Thyroid gland (tissue), 4 donors: ENCODE results near the gene FXYD3. TPM values are rescaled to one million over a fixed set of nuclear protein-coding genes. Genes with fewer than 3 reads are reported as not detected.

ENCODE experiments used
- DNase-seq, 2 donors: peaks; one replicate each; pipeline ENCODE4 v3.0.0-alpha.2; 2019
- H3K27ac ChIP-seq, 3 donors: fragments of 200-600 bp; sonication (generic); 1 replicate in 2 of 3; 2 replicates in 1 of 3; pipeline ENCODE4 v1.5.1; 2016 to 2019; ENCODE audit warnings: mild to moderate bottlenecking in 1 of 3, moderate library complexity in 1 of 3
- H3K27me3 ChIP-seq: fragments of 200-600 bp; sonication (generic); one replicate; pipeline ENCODE4 v1.5.1; 2019
- H3K36me3 ChIP-seq, 2 donors: fragments of 200-600 bp; sonication (generic); one replicate each; pipeline ENCODE4 v1.5.1; 2016 to 2019
- H3K4me1 ChIP-seq, 2 donors: fragments of 200-600 bp; sonication (generic); one replicate each; pipeline ENCODE4 v1.5.1; 2017 to 2019
- H3K4me3 ChIP-seq, 3 donors: fragments of 200-600 bp; sonication (generic); replicated peaks in 1 of 3; 1 replicate in 2 of 3; 2 replicates in 1 of 3; pipeline ENCODE4 v1.5.1; 2016; ENCODE audit warnings: mild to moderate bottlenecking in 1 of 3
- H3K9me3 ChIP-seq: fragments of 200-600 bp; sonication (generic); one replicate; pipeline ENCODE4 v1.5.1; 2017
- POLR2A ChIP-seq, 2 donors: fragments of 450-650 bp; IDR thresholded peaks; one replicate each; pipeline ENCODE4 v1.6.1; 2017; ENCODE audit warnings: antibody characterized with exemption in 2 of 2, mild to moderate bottlenecking in 2 of 2, moderate library complexity in 1 of 2
- WGBS, 2 donors: methylation state at CpG; one replicate each; pipeline ENCODE4 v1.1.5; 2017; 5-methylcytosine and 5-hydroxymethylcytosine counted together
- intact Hi-C: fragments of 100-400 bp; cut with DNase I; formaldehyde crosslinking; loops from one replicate; pipeline ENCODE4 v1.15.1; 2023
- total RNA-seq, 4 donors: library from RNA; depleted of rRNA; stranded (reverse); fragments of >200 nt; gene quantifications; one replicate each; pipeline ENCODE4 v1.2.3, GENCODE V29; 2016
- TF ChIP-seq, protein P1 (sequence below), 6 experiments: fragments of 200-600 bp in 3 of 6; fragments of 450-650 bp in 3 of 6; sonication (generic) in 3 of 6; IDR thresholded peaks; one replicate each; pipeline ENCODE4 v1.5.1; 2016 to 2019; ENCODE audit warnings: antibody characterized with exemption in 6 of 6, mild to moderate bottlenecking in 2 of 6, inconsistent platforms in 1 of 6, moderate library complexity in 1 of 6

Gene FXYD3
- total RNA-seq, 4 donors from 2014 or later: 1.1 TPM; not detected in 3

GRCh38 chr19:35080613-35081170 is 34.9 kb upstream of the FXYD3 start:
- TF ChIP-seq, protein P1, sequence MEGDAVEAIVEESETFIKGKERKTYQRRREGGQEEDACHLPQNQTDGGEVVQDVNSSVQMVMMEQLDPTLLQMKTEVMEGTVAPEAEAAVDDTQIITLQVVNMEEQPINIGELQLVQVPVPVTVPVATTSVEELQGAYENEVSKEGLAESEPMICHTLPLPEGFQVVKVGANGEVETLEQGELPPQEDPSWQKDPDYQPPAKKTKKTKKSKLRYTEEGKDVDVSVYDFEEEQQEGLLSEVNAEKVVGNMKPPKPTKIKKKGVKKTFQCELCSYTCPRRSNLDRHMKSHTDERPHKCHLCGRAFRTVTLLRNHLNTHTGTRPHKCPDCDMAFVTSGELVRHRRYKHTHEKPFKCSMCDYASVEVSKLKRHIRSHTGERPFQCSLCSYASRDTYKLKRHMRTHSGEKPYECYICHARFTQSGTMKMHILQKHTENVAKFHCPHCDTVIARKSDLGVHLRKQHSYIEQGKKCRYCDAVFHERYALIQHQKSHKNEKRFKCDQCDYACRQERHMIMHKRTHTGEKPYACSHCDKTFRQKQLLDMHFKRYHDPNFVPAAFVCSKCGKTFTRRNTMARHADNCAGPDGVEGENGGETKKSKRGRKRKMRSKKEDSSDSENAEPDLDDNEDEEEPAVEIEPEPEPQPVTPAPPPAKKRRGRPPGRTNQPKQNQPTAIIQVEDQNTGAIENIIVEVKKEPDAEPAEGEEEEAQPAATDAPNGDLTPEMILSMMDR (IDR thresholded peaks at IDR 0.05): no peak
- no peak for TF ChIP-seq POLR2A (IDR thresholded peaks at IDR 0.05)
- no peak for DNase-seq
- no peak overlapping the region for H3K27ac ChIP-seq
- no peaks in the 10 kb centered on the region for H3K27me3 ChIP-seq
- intact Hi-C loops: no loop called here
- no peaks in the 10 kb centered on the region for H3K36me3 ChIP-seq
- H3K4me1 ChIP-seq: no peaks in the 10 kb centered on the region
- H3K9me3 ChIP-seq: no peaks in the 10 kb centered on the region
- WGBS, 2 donors: 75 to 87% methylated on average over 6 to 15 of the region's 16 CpGs
- no peak overlapping the region for H3K4me3 ChIP-seq

GRCh38 chr19:35081201-35081600 is 34.4 kb upstream of the FXYD3 start:
- intact Hi-C loops: no loop called here

GRCh38 chr19:35083691-35084508 is 31.7 kb upstream of the FXYD3 start:
- no peaks in the 10 kb centered on the region for H3K9me3 ChIP-seq
- H3K27ac ChIP-seq: no peak overlapping the region
- no peak for TF ChIP-seq POLR2A (IDR thresholded peaks at IDR 0.05)
- TF ChIP-seq, protein P1 (IDR thresholded peaks at IDR 0.05): no peak
- H3K4me3 ChIP-seq: no peak overlapping the region
- intact Hi-C loops: no loop called here
- H3K27me3 ChIP-seq: no peaks in the 10 kb centered on the region
- no peaks in the 10 kb centered on the region for H3K36me3 ChIP-seq
- WGBS, 2 donors: 83 to 90% methylated on average over 14 to 15 of the region's 15 CpGs
- no peaks in the 10 kb centered on the region for H3K4me1 ChIP-seq
- no peak for DNase-seq

More at GRCh38 chr19:35081201-35081600, 34.4 kb upstream of the FXYD3 start:
- DNase-seq: no peak
- no peaks in the 10 kb centered on the region for H3K36me3 ChIP-seq
- H3K4me3 ChIP-seq: no peak overlapping the region
- H3K9me3 ChIP-seq: no peaks in the 10 kb centered on the region
- no peaks in the 10 kb centered on the region for H3K4me1 ChIP-seq
- H3K27me3 ChIP-seq: no peaks in the 10 kb centered on the region
- no peak for TF ChIP-seq POLR2A (IDR thresholded peaks at IDR 0.05)
- TF ChIP-seq, protein P1 (IDR thresholded peaks at IDR 0.05): no peak
- no peak overlapping the region for H3K27ac ChIP-seq
- 84 to 87% methylated on average over 4 to 6 of the region's 6 CpGs for WGBS, 2 donors

DNA sequence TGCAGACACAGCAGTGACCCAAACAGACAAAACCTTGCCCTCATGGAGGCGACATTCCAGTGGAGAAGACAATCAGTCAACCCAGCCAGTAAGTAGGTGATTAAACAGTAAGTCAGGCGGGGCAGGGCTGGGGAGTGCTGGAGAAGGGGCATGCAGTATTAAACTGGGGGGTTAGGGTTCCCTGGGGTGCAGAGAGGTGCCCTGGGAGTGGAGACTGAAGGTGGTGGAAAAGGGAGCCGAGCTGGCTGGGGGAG is 31.2 kb upstream of the FXYD3 start:
- TF ChIP-seq, protein P1 (IDR thresholded peaks at IDR 0.05): no peak
- no peak for TF ChIP-seq POLR2A (IDR thresholded peaks at IDR 0.05)
- 83 to 86% methylated on average over 3 of the region's 3 CpGs for WGBS, 2 donors
- intact Hi-C loops: no loop called here
- Histone ChIP-seq H3K4me1 (no peaks in the 10 kb centered on the region), H3K27me3 (no peaks in the 10 kb centered on the region), H3K9me3 (no peaks in the 10 kb centered on the region), H3K36me3 (no peaks in the 10 kb centered on the region), H3K27ac (no peak overlapping the region), H3K4me3 (no peak overlapping the region)
- no peak for DNase-seq

DNA sequence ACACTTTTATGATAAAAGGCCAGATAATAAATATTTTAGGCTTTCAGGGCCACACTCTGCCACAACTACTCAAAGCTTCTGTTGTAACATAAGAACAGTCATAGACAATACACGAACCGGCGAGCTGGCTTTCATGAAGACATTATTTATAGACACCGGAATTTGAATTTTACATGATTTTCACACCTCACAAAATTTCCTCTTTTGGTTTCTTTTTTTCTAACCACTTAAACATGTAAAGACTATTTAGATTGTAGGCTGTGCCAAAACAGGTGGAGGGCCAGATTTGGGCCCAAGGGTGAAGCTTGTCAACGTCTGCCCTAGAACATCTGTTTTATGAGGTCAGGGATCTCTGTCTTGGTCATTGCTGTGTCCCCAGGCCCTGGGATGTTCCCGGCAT is 29.7 kb upstream of the FXYD3 start:
- intact Hi-C loops: no loop called here
- H3K9me3 ChIP-seq: no peaks in the 10 kb centered on the region
- H3K27ac ChIP-seq: no peak overlapping the region
- DNase-seq: no peak
- peaks cover 0 to 4% of the 10 kb centered on the region in 2 donors for H3K4me1 ChIP-seq
- H3K27me3 ChIP-seq: no peaks in the 10 kb centered on the region
- H3K4me3 ChIP-seq: no peak overlapping the region
- TF ChIP-seq, protein P1 (IDR thresholded peaks at IDR 0.05): no peak
- TF ChIP-seq POLR2A (IDR thresholded peaks at IDR 0.05): no peak
- 72 to 75% methylated on average over 6 of the region's 6 CpGs for WGBS, 2 donors
- H3K36me3 ChIP-seq: no peaks in the 10 kb centered on the region
